Tongue (tissue), 3 donors: Measurements from ENCODE around the gene SFPQ. TPM values are rescaled to one million over a fixed set of nuclear protein-coding genes. Genes with fewer than 3 reads are reported as not detected.
"Not testable (repeated sequence)": the region's sequence is repeated elsewhere in the genome, so short reads cannot be mapped to it uniquely, and the experiment has no call there.

Experiments used
- DNase-seq: peaks from one replicate; pipeline ENCODE4 v3.0.0-alpha.2; 2015
- small RNA-seq: library from RNA; depleted of rRNA; stranded (forward); fragments of <200 nt; gene quantifications from one replicate; pipeline ENCODE3, GENCODE V24; 2014; ENCODE audit warnings: low replicate concordance
- total RNA-seq: library from RNA; depleted of rRNA; stranded (reverse); fragments of >200 nt; gene quantifications from one replicate; pipeline ENCODE4 v1.2.3, GENCODE V29; 2014

The SFPQ gene
- total RNA-seq, 1 donor from 2014 or later: 198 TPM

DNA sequence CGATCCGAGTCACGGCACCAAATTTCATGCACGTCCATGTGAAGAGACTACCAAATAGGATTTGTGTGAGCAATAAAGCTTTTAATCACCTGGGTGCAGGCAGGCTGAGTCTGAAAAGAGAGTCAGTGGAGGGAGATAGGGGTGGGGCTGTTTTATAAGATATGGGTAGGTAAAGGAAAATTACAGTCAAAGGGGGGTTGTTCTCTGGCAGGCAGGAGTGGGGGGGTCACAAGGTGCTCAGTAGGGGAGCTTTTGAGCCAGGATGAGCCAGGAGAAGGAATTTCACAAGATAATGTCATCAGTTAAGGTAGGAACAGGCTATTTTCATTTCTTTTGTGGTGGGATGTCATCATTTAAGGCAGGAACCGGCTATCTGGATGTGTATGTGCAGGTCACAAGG, 55.4 kb downstream of the SFPQ start:
- DNase-seq: not testable (repeated sequence)

DNA sequence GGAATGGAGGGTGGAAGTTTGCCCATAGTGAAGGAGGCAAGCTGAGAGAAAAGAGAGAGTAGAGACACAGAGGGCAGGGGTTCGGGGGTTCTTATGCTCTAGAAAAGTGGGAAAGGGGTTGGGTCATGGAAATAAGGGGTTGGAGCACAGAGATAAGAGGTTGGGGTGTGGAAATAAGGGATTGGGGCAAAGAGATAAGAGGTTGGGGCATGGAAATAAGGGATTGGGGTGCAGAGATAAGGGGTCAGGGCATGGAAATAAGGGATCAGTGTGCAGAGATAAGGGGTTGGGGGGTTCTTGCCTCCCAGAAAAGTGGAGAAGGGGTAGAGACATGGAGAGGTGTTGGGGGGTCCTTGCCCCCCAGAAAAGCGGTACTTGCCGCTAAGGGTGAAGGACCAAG, 56.2 kb downstream of the SFPQ start:
- DNase-seq: no peak

Small RNAs within 50 kb of the gene (small RNA-seq; reads per million reads assigned to genes)
- gene RF00019: not detected

Other genes starting within 250 kb of the SFPQ start
- 15.4 TPM for gene TMEM35B, start 207.8 kb downstream of the SFPQ start, total RNA-seq
- gene ZMYM6, start 161.2 kb downstream of the SFPQ start, total RNA-seq: 17.0 TPM
- 22.2 TPM for gene ZMYM1, start 113.8 kb downstream of the SFPQ start, total RNA-seq
- 54.4 TPM for gene ZMYM4, start 75.6 kb upstream of the SFPQ start, total RNA-seq